ENCODE results near the gene TMEM209. TPM values are rescaled to one million over a fixed set of nuclear protein-coding genes. Genes with fewer than 3 reads are reported as not detected.

TMEM209 gene
- total RNA-seq, 1 donor from 2014 or later = 38.9 TPM

DNA sequence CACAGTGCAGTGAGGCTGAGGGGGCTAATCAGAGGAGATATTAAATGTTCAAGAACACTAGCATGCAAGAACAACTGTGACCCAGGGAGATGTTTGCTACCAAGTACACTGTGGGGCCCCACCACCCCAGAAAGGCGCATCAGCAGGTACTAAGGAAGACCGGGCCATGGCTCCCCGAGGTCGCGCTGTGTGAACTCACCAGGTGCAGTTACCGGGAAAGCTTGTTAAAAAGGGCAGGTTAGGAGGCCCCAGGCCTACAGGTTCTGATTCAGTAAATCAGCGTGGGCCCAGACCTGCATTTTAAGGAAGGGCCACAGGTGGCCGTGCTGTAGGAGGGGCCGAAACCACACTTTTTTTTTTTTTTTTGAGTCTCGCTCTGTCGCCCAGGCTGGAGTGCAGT lies 54.6 kb downstream of the TMEM209 start:
- Mint-ChIP-seq H3K27ac (peak overlapping the region; percentile 95), H3K4me1 (peaks cover 9% of the 10 kb centered on the region), H3K27me3 (ENCODE audit: insufficient read depth, low read depth) (peaks cover 5% of the 10 kb centered on the region)

DNA sequence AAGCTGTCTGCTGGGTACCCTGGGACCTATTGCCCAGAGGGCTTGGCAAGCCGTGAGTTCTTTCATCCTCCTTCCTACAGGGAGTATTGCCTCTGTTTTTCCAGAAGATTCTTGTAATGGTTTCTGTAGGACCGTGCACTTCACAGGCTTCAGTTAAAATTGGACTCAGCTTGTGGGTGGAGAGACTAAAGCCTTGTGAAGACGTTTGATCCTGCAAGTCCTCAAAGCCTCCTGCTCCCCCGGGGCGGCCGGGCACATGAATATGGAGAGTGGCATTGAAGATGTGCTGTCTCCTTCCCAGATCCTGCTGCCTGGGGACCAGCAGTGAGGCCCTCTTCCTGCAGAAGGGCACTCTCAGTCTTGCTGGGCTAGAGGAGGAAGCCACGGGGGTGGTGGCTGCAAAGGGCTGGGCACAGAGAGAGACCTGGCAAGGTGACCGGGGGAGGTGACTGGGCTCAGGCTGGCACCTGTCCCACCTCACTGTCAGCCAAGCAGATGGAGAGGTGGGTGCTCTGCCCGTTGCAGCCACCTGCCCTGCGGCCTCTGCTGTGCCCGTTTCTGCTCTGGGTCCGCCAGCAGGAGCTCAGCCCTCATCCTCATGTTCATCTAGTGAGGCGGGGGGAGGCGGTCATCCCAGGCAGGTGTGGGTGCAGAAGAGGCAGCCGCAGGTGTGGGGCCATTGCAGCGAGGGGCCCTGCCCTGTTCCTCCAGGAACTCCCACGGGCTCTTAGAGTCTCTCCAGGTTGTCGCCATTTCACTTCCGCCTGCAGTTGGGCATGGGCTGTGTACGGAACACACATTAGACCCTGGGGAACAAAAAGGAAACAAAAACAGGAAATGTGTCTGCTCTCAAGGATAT lies 55.7 kb downstream of the TMEM209 start:
- peaks cover 15% of the 10 kb centered on the region for H3K4me1 Mint-ChIP-seq
- Histone ChIP-seq H3K9ac (no peak overlapping the region), H4K20me1 (ENCODE audit: low read depth) (no peaks in the 10 kb centered on the region), H3K9me3 (ENCODE audit: low read depth) (no peaks in the 10 kb centered on the region), H3K27ac (no peak overlapping the region), H3K27me3 (no peaks in the 10 kb centered on the region), H3K4me3 (no peak overlapping the region), H2AFZ (replicated peaks) (no peak overlapping the region), H3K36me3 (no peaks in the 10 kb centered on the region), H3K79me2 (ENCODE audit: low read depth) (no peaks in the 10 kb centered on the region), H3F3A (ENCODE audit: low read depth) (no peaks in the 10 kb centered on the region), H3K4me2 (no peak overlapping the region), H3K4me1 (peaks cover 4% of the 10 kb centered on the region)
- H3K9me3 Mint-ChIP-seq = no peaks in the 10 kb centered on the region
- no peak overlapping the region for H3K27ac Mint-ChIP-seq
- no peak for DNase-seq (ENCODE audit: low spot score)
- H3K36me3 Mint-ChIP-seq = no peaks in the 10 kb centered on the region
- TF ChIP-seq EZH2 (IDR thresholded peaks at IDR 0.05) = no peak
- TF ChIP-seq, protein P1, sequence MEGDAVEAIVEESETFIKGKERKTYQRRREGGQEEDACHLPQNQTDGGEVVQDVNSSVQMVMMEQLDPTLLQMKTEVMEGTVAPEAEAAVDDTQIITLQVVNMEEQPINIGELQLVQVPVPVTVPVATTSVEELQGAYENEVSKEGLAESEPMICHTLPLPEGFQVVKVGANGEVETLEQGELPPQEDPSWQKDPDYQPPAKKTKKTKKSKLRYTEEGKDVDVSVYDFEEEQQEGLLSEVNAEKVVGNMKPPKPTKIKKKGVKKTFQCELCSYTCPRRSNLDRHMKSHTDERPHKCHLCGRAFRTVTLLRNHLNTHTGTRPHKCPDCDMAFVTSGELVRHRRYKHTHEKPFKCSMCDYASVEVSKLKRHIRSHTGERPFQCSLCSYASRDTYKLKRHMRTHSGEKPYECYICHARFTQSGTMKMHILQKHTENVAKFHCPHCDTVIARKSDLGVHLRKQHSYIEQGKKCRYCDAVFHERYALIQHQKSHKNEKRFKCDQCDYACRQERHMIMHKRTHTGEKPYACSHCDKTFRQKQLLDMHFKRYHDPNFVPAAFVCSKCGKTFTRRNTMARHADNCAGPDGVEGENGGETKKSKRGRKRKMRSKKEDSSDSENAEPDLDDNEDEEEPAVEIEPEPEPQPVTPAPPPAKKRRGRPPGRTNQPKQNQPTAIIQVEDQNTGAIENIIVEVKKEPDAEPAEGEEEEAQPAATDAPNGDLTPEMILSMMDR (IDR thresholded peaks at IDR 0.05) = no peak
- TF ChIP-seq EZH2phosphoT487 (IDR thresholded peaks at IDR 0.05) = no peak
- peaks cover 3% of the 10 kb centered on the region for H3K27me3 Mint-ChIP-seq (ENCODE audit: insufficient read depth, low read depth)
- no peak overlapping the region for H3K4me3 Mint-ChIP-seq

More for the DNA sequence above, 54.6 kb downstream of the TMEM209 start:
- no peaks in the 10 kb centered on the region for H3K36me3 ChIP-seq
- H3K27ac ChIP-seq = no peak overlapping the region
- H3K9me3 ChIP-seq (ENCODE audit: low read depth) = no peaks in the 10 kb centered on the region
- peak overlapping the region; percentile 55 for H3K4me3 Mint-ChIP-seq
- no peaks in the 10 kb centered on the region for H4K20me1 ChIP-seq (ENCODE audit: low read depth)
- no peak for DNase-seq (ENCODE audit: low spot score)
- no peak overlapping the region for H3K9ac ChIP-seq
- H3K79me2 ChIP-seq (ENCODE audit: low read depth) = no peaks in the 10 kb centered on the region
- no peaks in the 10 kb centered on the region for H3F3A ChIP-seq (ENCODE audit: low read depth)
- TF ChIP-seq EZH2phosphoT487 (IDR thresholded peaks at IDR 0.05) = no peak
- TF ChIP-seq, protein P1 (IDR thresholded peaks at IDR 0.05) = no peak
- no peak for TF ChIP-seq EZH2 (IDR thresholded peaks at IDR 0.05)
- H2AFZ ChIP-seq (replicated peaks) = no peak overlapping the region
- peaks cover 2% of the 10 kb centered on the region for H3K36me3 Mint-ChIP-seq
- H3K9me3 Mint-ChIP-seq = peaks cover 2% of the 10 kb centered on the region
- H3K4me3 ChIP-seq = no peak overlapping the region
- H3K4me2 ChIP-seq = no peak overlapping the region
- no peaks in the 10 kb centered on the region for H3K4me1 ChIP-seq
- no peaks in the 10 kb centered on the region for H3K27me3 ChIP-seq

DNA sequence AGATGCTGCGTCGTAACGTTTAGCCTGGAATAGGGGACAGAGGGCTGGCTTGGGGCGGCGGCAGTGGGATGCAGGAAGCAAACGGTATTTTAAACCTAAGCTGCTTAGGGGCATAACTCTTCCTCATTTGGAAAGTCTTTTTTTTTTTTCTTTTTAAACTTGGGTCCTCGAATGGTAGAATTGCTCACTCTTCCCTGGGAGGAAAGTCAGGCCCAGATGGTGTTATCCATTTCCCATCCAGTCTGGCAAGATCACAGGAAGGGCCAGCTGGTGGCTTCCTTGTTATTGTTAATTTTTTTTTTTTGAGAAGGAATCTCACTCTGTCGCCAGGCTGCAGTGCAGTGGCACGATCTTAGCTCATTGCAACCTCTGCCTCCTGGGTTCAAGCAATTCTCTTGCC lies 56.6 kb downstream of the TMEM209 start:
- no peak overlapping the region for H3K27ac ChIP-seq
- TF ChIP-seq, protein P1 (IDR thresholded peaks at IDR 0.05) = no peak
- no peak for TF ChIP-seq EZH2phosphoT487 (IDR thresholded peaks at IDR 0.05)
- no peak for TF ChIP-seq EZH2 (IDR thresholded peaks at IDR 0.05)
- H4K20me1 ChIP-seq (ENCODE audit: low read depth) = no peaks in the 10 kb centered on the region
- no peak overlapping the region for H3K4me3 ChIP-seq
- Mint-ChIP-seq H3K4me1 (peaks cover 18% of the 10 kb centered on the region), H3K36me3 (no peaks in the 10 kb centered on the region), H3K27ac (no peak overlapping the region), H3K9me3 (no peaks in the 10 kb centered on the region), H3K4me3 (no peak overlapping the region), H3K27me3 (ENCODE audit: insufficient read depth, low read depth) (peaks cover 3% of the 10 kb centered on the region)
- H3K27me3 ChIP-seq = no peaks in the 10 kb centered on the region
- no peak for DNase-seq (ENCODE audit: low spot score)
- no peaks in the 10 kb centered on the region for H3F3A ChIP-seq (ENCODE audit: low read depth)
- no peaks in the 10 kb centered on the region for H3K36me3 ChIP-seq
- H3K9ac ChIP-seq = no peak overlapping the region
- H3K79me2 ChIP-seq (ENCODE audit: low read depth) = no peaks in the 10 kb centered on the region
- no peak overlapping the region for H2AFZ ChIP-seq (replicated peaks)
- no peak overlapping the region for H3K4me2 ChIP-seq
- peaks cover 5% of the 10 kb centered on the region for H3K4me1 ChIP-seq
- no peaks in the 10 kb centered on the region for H3K9me3 ChIP-seq (ENCODE audit: low read depth)
